IMR-90 (cell line): ENCODE measurements around the gene CLDN22. TPM values are rescaled to one million over a fixed set of nuclear protein-coding genes. Genes with fewer than 3 reads are reported as not detected.

Experiments
- ATAC-seq: fragments of 200-7000 bp; cut with Tn5 transposase; 2 replicates; pipeline ENCODE4 v1.9.1; 2020; ENCODE audit warnings: low read depth, mild to moderate bottlenecking, moderate library complexity
- BruUV-seq: library from RNA; stranded (reverse); fragments of 400-500 nt; replicated peaks from 2 replicates; lab custom pipeline; 2021; lab: Mats Ljungman, UMichigan
- CTCF ChIA-PET: fragments of 300-600 bp; formaldehyde crosslinking; extraction: SDS; loops from one replicate; lab custom pipeline; 2021; ENCODE audit warnings: antibody characterized with exemption; lab: Yijun Ruan, JAX
- POLR2A ChIA-PET: fragments of 300-600 bp; sonication (Branson Sonifier 250); formaldehyde crosslinking; loops from one replicate; lab custom pipeline; 2022; ENCODE audit warnings: antibody characterized with exemption; ENCODE audit not compliant: unreplicated experiment; lab: Charles Lee
- DNase-seq: peaks from one replicate; pipeline ENCODE4 v3.0.0; 2013
- H2AFZ ChIP-seq: replicated peaks from 2 replicates; pipeline ENCODE3; 2013; ENCODE audit warnings: low read length, mild to moderate bottlenecking; ENCODE audit not compliant: poor library complexity
- H2AK5ac ChIP-seq: 2 replicates; pipeline ENCODE4 v1.6.1; 2013; ENCODE audit warnings: low read depth, low read length, inconsistent platforms
- H2AK9ac ChIP-seq: replicated peaks from 2 replicates; pipeline ENCODE3; 2013; ENCODE audit warnings: mild to moderate bottlenecking, low read depth, low read length, moderate library complexity; ENCODE audit not compliant: poor library complexity
- H2BK120ac ChIP-seq: 2 replicates; pipeline ENCODE4 v1.6.1; 2013; ENCODE audit warnings: low read depth, low read length, inconsistent platforms
- H2BK15ac ChIP-seq: 3 replicates; pipeline ENCODE4 v1.6.1; 2013; ENCODE audit warnings: low read depth, low read length, inconsistent platforms
- H2BK20ac ChIP-seq: 2 replicates; pipeline ENCODE4 v1.6.1; 2013; ENCODE audit warnings: low read depth, mild to moderate bottlenecking, inconsistent platforms, low read length, moderate library complexity
- H2BK5ac ChIP-seq: 2 replicates; pipeline ENCODE4 v1.6.1; 2013; ENCODE audit warnings: mild to moderate bottlenecking, low read depth, low read length, inconsistent platforms; ENCODE audit not compliant: poor library complexity, severe bottlenecking
- H3K14ac ChIP-seq: replicated peaks from 2 replicates; pipeline ENCODE4 v1.6.1; 2013; ENCODE audit warnings: low read depth, low read length, inconsistent platforms
- H3K18ac ChIP-seq: 2 replicates; pipeline ENCODE4 v1.6.1; 2013; ENCODE audit warnings: low read depth, low read length, control low read depth
- H3K23ac ChIP-seq: 2 replicates; pipeline ENCODE4 v1.6.1; 2013; ENCODE audit warnings: low read depth, low read length, inconsistent platforms
- H3K27ac ChIP-seq: 2 replicates; pipeline ENCODE4 v1.5.1; 2013; ENCODE audit warnings: mild to moderate bottlenecking, control low read depth, low read length; ENCODE audit not compliant: insufficient read depth
- H3K27me3 ChIP-seq: 2 replicates; pipeline ENCODE4 v1.6.1; 2013; ENCODE audit warnings: low read length; ENCODE audit not compliant: control insufficient read depth, insufficient read depth
- H3K36me3 ChIP-seq: 2 replicates; pipeline ENCODE4 v1.6.1; 2013; ENCODE audit warnings: low read length, mixed read lengths; ENCODE audit not compliant: control insufficient read depth, insufficient read depth
- H3K4ac ChIP-seq: 2 replicates; pipeline ENCODE4 v1.6.1; 2013; ENCODE audit warnings: low read depth, low read length, inconsistent platforms
- H3K4me1 ChIP-seq: 2 replicates; pipeline ENCODE4 v1.6.1; 2013; ENCODE audit warnings: low read length, mixed read lengths; ENCODE audit not compliant: control insufficient read depth, insufficient read depth
- H3K4me2 ChIP-seq: 2 replicates; pipeline ENCODE4 v1.6.1; 2013; ENCODE audit warnings: low read depth, mild to moderate bottlenecking, control low read depth, low read length, moderate library complexity
- H3K4me3 ChIP-seq: 2 replicates; pipeline ENCODE4 v1.5.1; 2013; ENCODE audit warnings: low read depth, mild to moderate bottlenecking, control low read depth, low read length, moderate library complexity; ENCODE audit not compliant: insufficient read depth
- H3K56ac ChIP-seq: 2 replicates; pipeline ENCODE4 v1.6.1; 2013; ENCODE audit warnings: low read length, inconsistent platforms; ENCODE audit not compliant: insufficient read depth; ENCODE audit errors: extremely low read depth
- H3K79me1 ChIP-seq, 2 experiments: 2 replicates each; pipeline ENCODE4 v1.6.1; 2013; ENCODE audit warnings: low read length in 2 of 2, inconsistent platforms in 1 of 2, low read depth in 1 of 2
- H3K9ac ChIP-seq: 2 replicates; pipeline ENCODE4 v1.6.1; 2013; ENCODE audit warnings: low read depth, low read length, control low read depth
- H3K9me1 ChIP-seq: 2 replicates; pipeline ENCODE4 v1.6.1; 2013; ENCODE audit warnings: low read length, inconsistent platforms; ENCODE audit not compliant: insufficient read depth
- H3K9me3 ChIP-seq: 2 replicates; pipeline ENCODE4 v1.6.1; 2013; ENCODE audit warnings: low read length; ENCODE audit not compliant: control insufficient read depth, insufficient read depth
- H4K20me1 ChIP-seq: 2 replicates; pipeline ENCODE4 v1.6.1; 2013; ENCODE audit warnings: low read length, inconsistent platforms; ENCODE audit not compliant: insufficient read depth
- H4K5ac ChIP-seq: 2 replicates; pipeline ENCODE4 v1.6.1; 2013; ENCODE audit warnings: mild to moderate bottlenecking, low read depth, low read length, control low read depth
- H4K8ac ChIP-seq, 2 experiments: 2 replicates each; pipeline ENCODE4 v1.6.1; 2013; ENCODE audit warnings: low read depth in 2 of 2, low read length in 2 of 2, control low read depth in 1 of 2, inconsistent platforms in 1 of 2
- H4K91ac ChIP-seq: 2 replicates; pipeline ENCODE4 v1.6.1; 2013; ENCODE audit warnings: low read depth, low read length, inconsistent platforms; ENCODE audit not compliant: insufficient read depth
- BHLHE40 ChIP-seq: fragments of 150-350 bp; IDR thresholded peaks from 2 replicates; pipeline ENCODE4 v1.6.1; 2016; ENCODE audit warnings: mild to moderate bottlenecking, low read depth, low read length
- CEBPB ChIP-seq: IDR thresholded peaks from 2 replicates; pipeline ENCODE4 v1.6.1; 2012; ENCODE audit warnings: low read depth, low read length, improper control_type of control experiment
- CHD1 ChIP-seq: IDR thresholded peaks from 2 replicates; pipeline ENCODE4 v1.6.1; 2012; ENCODE audit warnings: low read depth, low read length, improper control_type of control experiment
- FOS ChIP-seq: fragments of 150-350 bp; IDR thresholded peaks from 2 replicates; pipeline ENCODE4 v1.6.1; 2016; ENCODE audit warnings: low read depth, low read length
- MAFK ChIP-seq: IDR thresholded peaks from 2 replicates; pipeline ENCODE4 v1.6.1; 2012; ENCODE audit warnings: low read depth, low read length, improper control_type of control experiment
- MAZ ChIP-seq: IDR thresholded peaks from 2 replicates; pipeline ENCODE4 v1.6.1; 2012; ENCODE audit warnings: low read depth, mild to moderate bottlenecking, low read length, improper control_type of control experiment, moderate library complexity, borderline replicate concordance
- POLR2A ChIP-seq: IDR thresholded peaks from 2 replicates; pipeline ENCODE4 v1.6.1; 2012; ENCODE audit warnings: mild to moderate bottlenecking, low read depth, low read length
- RAD21 ChIP-seq: IDR thresholded peaks from 2 replicates; pipeline ENCODE4 v1.6.1; 2012; ENCODE audit warnings: low read length, improper control_type of control experiment
- RCOR1 ChIP-seq: IDR thresholded peaks from 2 replicates; pipeline ENCODE4 v1.6.1; 2012; ENCODE audit warnings: mild to moderate bottlenecking, low read length, improper control_type of control experiment; ENCODE audit not compliant: insufficient replicate concordance
- RFX5 ChIP-seq: IDR thresholded peaks from 2 replicates; pipeline ENCODE4 v1.8.0; 2012; ENCODE audit warnings: low read depth, mild to moderate bottlenecking, low read length, moderate library complexity
- SMC3 ChIP-seq: fragments of 150-350 bp; IDR thresholded peaks from 2 replicates; pipeline ENCODE4 v1.6.1; 2016; ENCODE audit warnings: low read depth, mild to moderate bottlenecking, antibody characterized with exemption, low read length, moderate library complexity
- WGBS, 2 experiments: methylation state at CpG; one replicate each; pipeline versions ENCODE4 v1.1.5 to v1.1.7; 2013; ENCODE audit warnings: missing lambda C conversion rate in 2 of 2; ENCODE audit not compliant: insufficient read length in 1 of 2; ENCODE audit errors: extremely low coverage in 2 of 2; 5-methylcytosine and 5-hydroxymethylcytosine counted together
- dilution Hi-C: fragments of 300-500 bp; cut with HindIII; formaldehyde crosslinking; loops from one replicate; pipeline ENCODE4 v1.14.3; 2018; ENCODE audit warnings: low sequenced_read_pairs; ENCODE audit not compliant: unreplicated experiment
- in situ Hi-C: fragments of 300-500 bp; cut with MboI; formaldehyde crosslinking; loops from 3 replicates; pipeline ENCODE4 v1.14.3; 2019; ENCODE audit warnings: low sequenced_read_pairs, inconsistent platforms, mixed read lengths
- intact Hi-C: fragments of 100-400 bp; cut with micrococcal nuclease; formaldehyde crosslinking; loops from 2 replicates; pipeline ENCODE4 v1.10.0; 2022
- polyA plus RNA-seq, 3 experiments: library from polyadenylated mRNA; depleted of rRNA; stranded (reverse); fragments of >200 nt; gene quantifications; 2 replicates each; pipeline ENCODE4 v1.2.3, GENCODE V29; 2012; ENCODE audit warnings: low replicate concordance in 1 of 3
- total RNA-seq: library from RNA; depleted of rRNA; stranded (reverse); fragments of >200 nt; gene quantifications from 2 replicates; pipeline ENCODE4 v1.2.3, GENCODE V29; 2012
- TF ChIP-seq, protein P1 (sequence below): fragments of 150-350 bp; IDR thresholded peaks from 2 replicates; pipeline ENCODE4 v1.6.1; 2017; ENCODE audit warnings: mild to moderate bottlenecking, antibody characterized with exemption, low read length, low read depth
- TF ChIP-seq, protein P2 (sequence below): fragments of 150-350 bp; IDR thresholded peaks from 2 replicates; pipeline ENCODE4 v1.6.1; 2016; ENCODE audit warnings: low read depth, mild to moderate bottlenecking, low read length, moderate library complexity, borderline replicate concordance
- TF ChIP-seq, protein P3 (sequence below): conservative IDR thresholded peaks from 2 replicates; pipeline ENCODE4 v1.5.1; 2012; ENCODE audit warnings: mild to moderate bottlenecking, low read depth, low read length, improper control_type of control experiment

Gene CLDN22
- total and polyA plus RNA-seq, 2 of the 4 experiments (the other 2 are of a cell fraction) = not detected

DNA sequence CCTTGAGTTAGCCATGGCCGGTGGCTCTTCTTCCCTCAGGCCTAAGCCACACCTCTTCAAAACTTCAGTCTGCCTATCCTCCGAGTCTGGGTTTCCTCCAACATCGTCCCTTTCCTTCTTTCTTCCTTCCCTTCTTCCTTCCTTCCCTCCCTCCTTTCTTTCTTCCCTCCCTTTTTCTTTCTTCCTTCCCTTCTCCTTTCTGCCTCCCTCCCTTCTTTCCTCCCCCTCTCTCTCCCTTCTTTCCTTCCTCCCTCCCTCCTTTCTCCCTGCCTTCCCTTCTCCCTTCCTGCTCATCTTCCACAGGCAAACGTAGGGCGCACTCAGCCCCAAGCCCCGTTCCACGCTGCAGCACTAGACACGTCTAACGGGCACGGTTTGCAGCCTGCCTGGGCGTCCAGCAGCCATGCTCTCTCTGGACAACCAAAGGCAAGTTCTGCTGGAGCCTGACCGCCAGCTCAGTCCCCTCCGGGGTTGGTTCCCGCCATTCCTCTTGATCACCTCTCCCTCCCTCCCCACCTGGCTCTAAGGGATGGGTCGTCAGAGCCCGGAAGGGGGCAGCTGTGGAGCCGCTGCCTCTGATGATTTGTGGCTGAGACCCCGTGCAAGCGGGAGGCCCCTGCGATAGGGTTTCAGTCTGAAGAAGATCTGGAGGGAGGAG, 36.2 kb upstream of the CLDN22 start:
- TF ChIP-seq RCOR1 (no peak), RFX5 (no peak), BHLHE40 (no peak), RAD21 (no peak), CEBPB (no peak), MAFK (no peak), CHD1 (no peak), FOS (no peak), SMC3 (no peak), POLR2A (no peak), MAZ (no peak)
- TF ChIP-seq, protein P1, sequence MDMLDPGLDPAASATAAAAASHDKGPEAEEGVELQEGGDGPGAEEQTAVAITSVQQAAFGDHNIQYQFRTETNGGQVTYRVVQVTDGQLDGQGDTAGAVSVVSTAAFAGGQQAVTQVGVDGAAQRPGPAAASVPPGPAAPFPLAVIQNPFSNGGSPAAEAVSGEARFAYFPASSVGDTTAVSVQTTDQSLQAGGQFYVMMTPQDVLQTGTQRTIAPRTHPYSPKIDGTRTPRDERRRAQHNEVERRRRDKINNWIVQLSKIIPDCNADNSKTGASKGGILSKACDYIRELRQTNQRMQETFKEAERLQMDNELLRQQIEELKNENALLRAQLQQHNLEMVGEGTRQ = no peak
- TF ChIP-seq, protein P2, sequence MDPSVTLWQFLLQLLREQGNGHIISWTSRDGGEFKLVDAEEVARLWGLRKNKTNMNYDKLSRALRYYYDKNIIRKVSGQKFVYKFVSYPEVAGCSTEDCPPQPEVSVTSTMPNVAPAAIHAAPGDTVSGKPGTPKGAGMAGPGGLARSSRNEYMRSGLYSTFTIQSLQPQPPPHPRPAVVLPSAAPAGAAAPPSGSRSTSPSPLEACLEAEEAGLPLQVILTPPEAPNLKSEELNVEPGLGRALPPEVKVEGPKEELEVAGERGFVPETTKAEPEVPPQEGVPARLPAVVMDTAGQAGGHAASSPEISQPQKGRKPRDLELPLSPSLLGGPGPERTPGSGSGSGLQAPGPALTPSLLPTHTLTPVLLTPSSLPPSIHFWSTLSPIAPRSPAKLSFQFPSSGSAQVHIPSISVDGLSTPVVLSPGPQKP = no peak
- TF ChIP-seq, protein P3, sequence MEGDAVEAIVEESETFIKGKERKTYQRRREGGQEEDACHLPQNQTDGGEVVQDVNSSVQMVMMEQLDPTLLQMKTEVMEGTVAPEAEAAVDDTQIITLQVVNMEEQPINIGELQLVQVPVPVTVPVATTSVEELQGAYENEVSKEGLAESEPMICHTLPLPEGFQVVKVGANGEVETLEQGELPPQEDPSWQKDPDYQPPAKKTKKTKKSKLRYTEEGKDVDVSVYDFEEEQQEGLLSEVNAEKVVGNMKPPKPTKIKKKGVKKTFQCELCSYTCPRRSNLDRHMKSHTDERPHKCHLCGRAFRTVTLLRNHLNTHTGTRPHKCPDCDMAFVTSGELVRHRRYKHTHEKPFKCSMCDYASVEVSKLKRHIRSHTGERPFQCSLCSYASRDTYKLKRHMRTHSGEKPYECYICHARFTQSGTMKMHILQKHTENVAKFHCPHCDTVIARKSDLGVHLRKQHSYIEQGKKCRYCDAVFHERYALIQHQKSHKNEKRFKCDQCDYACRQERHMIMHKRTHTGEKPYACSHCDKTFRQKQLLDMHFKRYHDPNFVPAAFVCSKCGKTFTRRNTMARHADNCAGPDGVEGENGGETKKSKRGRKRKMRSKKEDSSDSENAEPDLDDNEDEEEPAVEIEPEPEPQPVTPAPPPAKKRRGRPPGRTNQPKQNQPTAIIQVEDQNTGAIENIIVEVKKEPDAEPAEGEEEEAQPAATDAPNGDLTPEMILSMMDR = no peak
- Histone ChIP-seq H3K56ac (no peak overlapping the region), H3K14ac (no peak overlapping the region), H2BK5ac (no peak overlapping the region), H3K36me3 (no peaks in the 10 kb centered on the region), H4K8ac (no peak overlapping the region), H4K5ac (no peak overlapping the region), H3K18ac (no peak overlapping the region), H2AK9ac (peak overlapping the region; percentile 5), H3K4ac (no peak overlapping the region), H2BK15ac (no peak overlapping the region), H2AK5ac (peak overlapping the region; percentile 47), H3K27ac (no peak overlapping the region), H3K4me3 (no peak overlapping the region), H3K9me3 (no peaks in the 10 kb centered on the region), H3K4me2 (no peak overlapping the region), H3K23ac (no peak overlapping the region), H3K79me1 (no peaks in the 10 kb centered on the region), H2AFZ (no peak overlapping the region), H3K4me1 (peaks cover 6% of the 10 kb centered on the region), H4K91ac (no peak overlapping the region), H2BK120ac (no peak overlapping the region), H4K20me1 (no peaks in the 10 kb centered on the region), H3K9me1 (no peaks in the 10 kb centered on the region), H3K27me3 (no peaks in the 10 kb centered on the region), H3K9ac (no peak overlapping the region), H2BK20ac (no peak overlapping the region)
- WGBS, 2 experiments = 83 to 90% methylated on average over 1 to 16 of the region's 20 CpGs
- DNase-seq (no peak), ATAC-seq (no peak)
- no TSS peak for BruUV-seq
- dilution Hi-C loops = no loop called here
- in situ Hi-C loops = no loop called here
- POLR2A ChIA-PET = no interaction called here
- intact Hi-C loops = no loop called here
- CTCF ChIA-PET = no interaction called here
